ENCODE data around the gene SLC12A9. TPM values are rescaled to one million over a fixed set of nuclear protein-coding genes. Genes with fewer than 3 reads are reported as not detected.

The SLC12A9 gene
- total RNA-seq, 4 donors from 2014 or later: 8.2 to 13.9 (median 11.8) TPM

GRCh38 chr7:100911484-100911883, 59.0 kb downstream of the SLC12A9 start:
- TF ChIP-seq, protein P1, sequence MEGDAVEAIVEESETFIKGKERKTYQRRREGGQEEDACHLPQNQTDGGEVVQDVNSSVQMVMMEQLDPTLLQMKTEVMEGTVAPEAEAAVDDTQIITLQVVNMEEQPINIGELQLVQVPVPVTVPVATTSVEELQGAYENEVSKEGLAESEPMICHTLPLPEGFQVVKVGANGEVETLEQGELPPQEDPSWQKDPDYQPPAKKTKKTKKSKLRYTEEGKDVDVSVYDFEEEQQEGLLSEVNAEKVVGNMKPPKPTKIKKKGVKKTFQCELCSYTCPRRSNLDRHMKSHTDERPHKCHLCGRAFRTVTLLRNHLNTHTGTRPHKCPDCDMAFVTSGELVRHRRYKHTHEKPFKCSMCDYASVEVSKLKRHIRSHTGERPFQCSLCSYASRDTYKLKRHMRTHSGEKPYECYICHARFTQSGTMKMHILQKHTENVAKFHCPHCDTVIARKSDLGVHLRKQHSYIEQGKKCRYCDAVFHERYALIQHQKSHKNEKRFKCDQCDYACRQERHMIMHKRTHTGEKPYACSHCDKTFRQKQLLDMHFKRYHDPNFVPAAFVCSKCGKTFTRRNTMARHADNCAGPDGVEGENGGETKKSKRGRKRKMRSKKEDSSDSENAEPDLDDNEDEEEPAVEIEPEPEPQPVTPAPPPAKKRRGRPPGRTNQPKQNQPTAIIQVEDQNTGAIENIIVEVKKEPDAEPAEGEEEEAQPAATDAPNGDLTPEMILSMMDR (IDR thresholded peaks at IDR 0.05; ENCODE audit: low read depth): no peak

DNA sequence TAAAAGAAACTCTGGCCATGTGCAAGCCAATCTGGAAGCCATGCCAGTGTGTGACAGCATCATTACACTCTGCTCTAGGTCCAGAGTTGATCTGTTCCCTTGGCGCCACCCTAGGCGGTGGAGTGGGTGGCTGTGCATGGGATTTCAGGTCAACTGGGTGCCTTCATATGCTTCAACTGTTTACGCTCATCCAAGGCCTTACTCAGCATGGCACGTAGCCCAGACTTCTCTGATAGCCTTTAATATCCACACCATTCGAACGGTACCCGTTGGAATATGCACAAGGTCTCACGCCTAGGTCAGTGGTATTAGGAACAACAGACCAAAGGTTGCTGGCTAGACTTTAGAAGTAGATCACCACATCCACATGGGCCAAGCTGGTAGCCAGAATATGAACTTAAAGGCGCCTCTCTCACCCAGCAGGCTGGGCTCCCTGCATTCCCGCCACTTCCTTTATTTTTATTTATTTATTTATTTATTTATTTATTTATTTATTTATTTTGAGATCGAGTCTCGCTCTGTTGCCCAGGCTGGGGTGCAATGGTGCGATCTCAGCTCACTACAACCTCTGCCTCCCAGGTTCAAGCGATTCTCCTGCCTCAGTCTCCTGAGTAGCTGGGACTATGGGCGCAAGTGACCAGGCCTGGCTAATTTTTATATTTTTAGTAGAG, 61.8 kb downstream of the SLC12A9 start:
- TF ChIP-seq, protein P1 (IDR thresholded peaks at IDR 0.05; ENCODE audit: low read depth): no peak

DNA sequence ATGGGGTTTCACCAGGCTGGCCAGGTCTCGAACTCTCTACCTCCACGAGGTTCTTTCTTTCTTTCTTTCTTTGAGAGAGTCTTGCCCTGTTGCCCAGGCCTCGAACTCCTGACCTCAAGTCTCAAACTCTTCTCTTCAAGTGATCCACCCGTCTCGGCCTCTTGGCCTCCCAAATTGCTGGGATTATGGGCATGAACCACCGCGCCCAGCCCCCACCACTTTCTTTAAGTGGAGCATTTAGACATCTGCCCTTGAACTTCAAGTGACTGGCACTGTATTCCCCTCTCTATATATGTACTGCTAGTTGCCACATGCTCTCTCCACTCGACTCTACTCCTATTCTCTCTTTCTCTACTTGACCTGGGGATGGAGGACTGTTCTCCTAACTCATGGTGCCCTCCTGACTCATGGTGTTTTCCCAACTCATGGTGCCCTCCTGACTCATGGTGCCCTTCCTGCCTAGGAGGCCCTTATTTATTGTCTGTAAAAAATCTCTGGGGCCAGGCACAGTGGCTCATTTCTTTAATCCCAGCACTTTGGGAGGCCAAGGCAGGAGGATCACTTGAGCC, 62.5 kb downstream of the SLC12A9 start:
- TF ChIP-seq, protein P1 (IDR thresholded peaks at IDR 0.05; ENCODE audit: low read depth): no peak

Small RNA genes within 50 kb of the gene (small RNA-seq; reads per million reads assigned to genes)
- gene RN7SL549P (not detected), gene RN7SL750P (not detected)

Other genes starting within 250 kb of the SLC12A9 start
- 10 to 100 TPM in 2 of 4 donors, 1 to 10 TPM in 2; 4.8 to 15.3 (median 11.7) TPM for gene MOSPD3, start 240.2 kb upstream of the SLC12A9 start, total RNA-seq
- under 1 TPM in 3 of 4 donors, not detected in 1; 0.49 to 0.94 (median 0.88) TPM for gene TFR2, start 211.2 kb upstream of the SLC12A9 start, total RNA-seq
- gene ACTL6B, start 196.3 kb upstream of the SLC12A9 start, total RNA-seq: not detected
- 100 to 1,000 TPM; 148 to 232 (median 186) TPM for gene GNB2, start 179.0 kb upstream of the SLC12A9 start, total RNA-seq
- 10 to 100 TPM in 3 of 4 donors, 1 to 10 TPM in 1; 9.0 to 44.3 (median 20.0) TPM for gene GIGYF1, start 158.5 kb upstream of the SLC12A9 start, total RNA-seq
- gene POP7, start 146.6 kb upstream of the SLC12A9 start, total RNA-seq: 10 to 100 TPM; 14.1 to 32.8 (median 19.4) TPM
- not detected for gene EPO, start 132.2 kb upstream of the SLC12A9 start, total RNA-seq
- not detected for gene ZAN, start 119.1 kb upstream of the SLC12A9 start, total RNA-seq
- 10 to 100 TPM in 3 of 4 donors, 1 to 10 TPM in 1; 9.5 to 53.7 (median 14.7) TPM for gene EPHB4, start 25.2 kb upstream of the SLC12A9 start, total RNA-seq
- gene TRIP6, start 14.7 kb downstream of the SLC12A9 start, total RNA-seq: 10 to 100 TPM; 24.9 to 53.5 (median 43.1) TPM
- gene SRRT, start 22.4 kb downstream of the SLC12A9 start, total RNA-seq: 10 to 100 TPM; 27.9 to 84.4 (median 39.7) TPM
- gene UFSP1, start 37.0 kb downstream of the SLC12A9 start, total RNA-seq: 1 to 10 TPM in 3 of 4 donors, not detected in 1; 1.0 to 6.0 (median 4.6) TPM
- gene ACHE, start 43.2 kb downstream of the SLC12A9 start, total RNA-seq: under 1 TPM in 2 of 4 donors, not detected in 2; 0.66 to 0.68 TPM
- gene MUC3A, start 96.8 kb downstream of the SLC12A9 start, total RNA-seq: under 1 TPM; under 0.01 to 0.94 (median 0.24) TPM
- gene MUC12, start 116.9 kb downstream of the SLC12A9 start, total RNA-seq: under 1 TPM; under 0.01 to 0.34 (median 0.08) TPM
- gene MUC17, start 167.4 kb downstream of the SLC12A9 start, total RNA-seq: under 1 TPM in 1 of 4 donors, not detected in 3; under 0.01 TPM
- gene TRIM56, start 232.8 kb downstream of the SLC12A9 start, total RNA-seq: 10 to 100 TPM; 11.9 to 47.1 (median 15.3) TPM

Data from subcutaneous adipose tissue (tissue), 4 donors.